Common myeloid progenitor, CD34-positive (primary cell): ENCODE data around the gene PARS2.

Source experiments
- CTCF ChIA-PET: fragments of 350-600 bp; sonication (Branson Sonifier 250); formaldehyde crosslinking; loops from one replicate; lab custom pipeline; 2021; ENCODE audit warnings: antibody characterized with exemption; lab: Charles Lee
- POLR2A ChIA-PET: fragments of 350-600 bp; sonication (Branson Sonifier 250); formaldehyde crosslinking; loops from one replicate; lab custom pipeline; 2021; ENCODE audit warnings: antibody characterized with exemption; lab: Charles Lee
- DNase-seq, 3 donors: peaks; one replicate each; pipeline versions ENCODE4 v3.0.0 to v3.0.0-alpha.2; 2013
- H3K27ac ChIP-seq, 2 experiments: 1 replicate in 1 of 2; 2 replicates in 1 of 2; pipeline ENCODE4 v1.7.0; 2013; ENCODE audit warnings: inconsistent platforms in 2 of 2, low read length in 2 of 2, mild to moderate bottlenecking in 2 of 2, low read depth in 1 of 2, moderate library complexity in 1 of 2; ENCODE audit not compliant: severe bottlenecking in 2 of 2, insufficient read depth in 1 of 2, poor library complexity in 1 of 2
- H3K27me3 ChIP-seq, 5 experiments: replicated peaks in 2 of 5; 1 replicate in 3 of 5; 2 replicates in 2 of 5; pipeline versions ENCODE4 v1.6.1 to v1.7.0; 2013; ENCODE audit warnings: low read length in 4 of 5, mild to moderate bottlenecking in 2 of 5, moderate library complexity in 2 of 5, inconsistent platforms in 1 of 5; ENCODE audit not compliant: insufficient read depth in 5 of 5, control insufficient read depth in 4 of 5
- H3K36me3 ChIP-seq, 4 experiments: 1 replicate in 2 of 4; 2 replicates in 2 of 4; pipeline versions ENCODE4 v1.6.1 to v1.7.0; 2013; ENCODE audit warnings: low read length in 3 of 4, control low read depth in 1 of 4, mild to moderate bottlenecking in 1 of 4; ENCODE audit not compliant: control insufficient read depth in 4 of 4, insufficient read depth in 4 of 4
- H3K4me1 ChIP-seq, 4 experiments: 1 replicate in 3 of 4; 2 replicates in 1 of 4; pipeline versions ENCODE4 v1.6.1 to v1.7.1; 2013; ENCODE audit warnings: low read length in 3 of 4, mild to moderate bottlenecking in 3 of 4, control low read depth in 1 of 4, inconsistent platforms in 1 of 4, moderate library complexity in 1 of 4; ENCODE audit not compliant: control insufficient read depth in 4 of 4, insufficient read depth in 4 of 4; ENCODE audit errors: control extremely low read depth in 1 of 4
- H3K4me3 ChIP-seq, 7 experiments: 1 replicate in 4 of 7; 2 replicates in 3 of 7; pipeline versions ENCODE4 v1.5.1 to v1.7.0; 2013; ENCODE audit warnings: mild to moderate bottlenecking in 7 of 7, low read length in 6 of 7, moderate library complexity in 6 of 7, inconsistent platforms in 2 of 7, low read depth in 2 of 7, control low read depth in 1 of 7; ENCODE audit not compliant: insufficient read depth in 4 of 7, control insufficient read depth in 1 of 7; ENCODE audit errors: extremely low read depth in 1 of 7
- H3K9me3 ChIP-seq, 5 experiments: 1 replicate in 4 of 5; 2 replicates in 1 of 5; pipeline versions ENCODE4 v1.6.1 to v1.7.1; 2013; ENCODE audit warnings: low read length in 4 of 5, mild to moderate bottlenecking in 2 of 5, inconsistent platforms in 1 of 5, low read depth in 1 of 5, moderate library complexity in 1 of 5; ENCODE audit not compliant: control insufficient read depth in 4 of 5, insufficient read depth in 2 of 5; ENCODE audit errors: control extremely low read depth in 1 of 5
- WGBS: methylation state at CpG from one replicate; pipeline ENCODE4 v1.1.5; 2013; ENCODE audit not compliant: insufficient coverage; 5-methylcytosine and 5-hydroxymethylcytosine counted together

Gene PARS2

GRCh38 chr1:54758678-54759348 lies 5.5 kb downstream of the PARS2 start:
- CTCF ChIA-PET = no interaction called here
- WGBS = 96% methylated on average over 14 of the region's 20 CpGs

GRCh38 chr1:54757833-54758232 lies 6.5 kb downstream of the PARS2 start:
- POLR2A ChIA-PET = no interaction called here
- H3K36me3 ChIP-seq = peaks cover 4 to 29% (median 19%) of the 10 kb centered on the region in 4 experiments
- CTCF ChIA-PET = no interaction called here
- DNase-seq = no peak
- H3K27me3 ChIP-seq = no peaks in the 10 kb centered on the region
- H3K9me3 ChIP-seq = no peaks in the 10 kb centered on the region
- no peak overlapping the region for H3K27ac ChIP-seq
- 97% methylated on average over 5 of the region's 9 CpGs for WGBS
- H3K4me3 ChIP-seq = no peak overlapping the region
- H3K4me1 ChIP-seq = no peaks in the 10 kb centered on the region

More at GRCh38 chr1:54758678-54759348, 5.5 kb downstream of the PARS2 start:
- H3K36me3 ChIP-seq = peaks cover 4 to 29% (median 19%) of the 10 kb centered on the region in 4 experiments
- no peaks in the 10 kb centered on the region for H3K27me3 ChIP-seq
- peaks cover 5 to 9% (median 8%) of the 10 kb centered on the region in 4 experiments for H3K4me1 ChIP-seq
- POLR2A ChIA-PET = no interaction called here
- no peak for DNase-seq
- H3K4me3 ChIP-seq = no peak overlapping the region
- H3K9me3 ChIP-seq = no peaks in the 10 kb centered on the region
- H3K27ac ChIP-seq = no peak overlapping the region

- ChIA-PET CTCF (no interaction called here), POLR2A (interaction anchor here (1.2 kb wide), 1 partner anchor 10 kb away, joined by 3 read pairs; the partner anchor contains the start of gene PARS2)
- H3K9me3 ChIP-seq = no peaks in the 10 kb centered on the region
- DNase-seq = no peak
- H3K36me3 ChIP-seq = peaks cover 4 to 29% (median 19%) of the 10 kb centered on the region in 4 experiments
- H3K4me1 ChIP-seq = no peaks in the 10 kb centered on the region
- 98% methylated on average over 17 of the region's 25 CpGs for WGBS
- no peaks in the 10 kb centered on the region for H3K27me3 ChIP-seq
- H3K4me3 ChIP-seq = no peak overlapping the region
- H3K27ac ChIP-seq = no peak overlapping the region
Observed at GRCh38 chr1:54754486-54755285, 9.6 kb downstream of the PARS2 start.

- WGBS = 92% methylated on average over 20 of the region's 22 CpGs
- Histone ChIP-seq H3K36me3 (peaks cover 4 to 29% (median 19%) of the 10 kb centered on the region in 4 experiments), H3K9me3 (no peaks in the 10 kb centered on the region), H3K27me3 (no peaks in the 10 kb centered on the region), H3K4me1 (no peaks in the 10 kb centered on the region), H3K27ac (no peak overlapping the region), H3K4me3 (no peak overlapping the region)
- DNase-seq = peak in 1 of 3 donors; percentile 2
- POLR2A ChIA-PET = no interaction called here
- CTCF ChIA-PET = no interaction called here
Observed at GRCh38 chr1:54754045-54754444, 10.3 kb downstream of the PARS2 start.

GRCh38 chr1:54751426-54751825 lies 12.9 kb downstream of the PARS2 start:
- no peak for DNase-seq
- H3K36me3 ChIP-seq = peaks cover 0 to 5% (median under 1%) of the 10 kb centered on the region in 4 experiments
- no peak overlapping the region for H3K4me3 ChIP-seq
- H3K9me3 ChIP-seq = no peaks in the 10 kb centered on the region
- H3K4me1 ChIP-seq = no peaks in the 10 kb centered on the region
- ChIA-PET POLR2A (no interaction called here), CTCF (interaction anchor here (2.1 kb wide), 1 partner anchor 10 kb away, joined by 5 read pairs; no protein-coding TSS in a partner anchor)
- no peaks in the 10 kb centered on the region for H3K27me3 ChIP-seq
- WGBS = 100% methylated on average over 3 of the region's 4 CpGs
- H3K27ac ChIP-seq = no peak overlapping the region

GRCh38 chr1:54750596-54750995 lies 13.7 kb downstream of the PARS2 start:
- Histone ChIP-seq H3K27me3 (no peaks in the 10 kb centered on the region), H3K4me3 (no peak overlapping the region), H3K36me3 (no peaks in the 10 kb centered on the region), H3K4me1 (no peaks in the 10 kb centered on the region), H3K9me3 (no peaks in the 10 kb centered on the region), H3K27ac (no peak overlapping the region)
- CTCF ChIA-PET = interaction anchor here (1.4 to 2.1 kb wide), 2 partner anchors 11 to 129 kb away, joined by 5 read pairs; no protein-coding TSS in a partner anchor
- DNase-seq = no peak
- 96% methylated on average over 6 of the region's 6 CpGs for WGBS
- POLR2A ChIA-PET = no interaction called here
